Fibroblast of the conjunctiva (primary cell): Measurements from ENCODE around the gene CWC22.
"Not testable (repeated sequence)": the region's sequence is repeated elsewhere in the genome, so short reads cannot be mapped to it uniquely, and the experiment has no call there.

ENCODE experiments used
- DNase-seq: peaks from one replicate; pipeline ENCODE4 v3.0.0-alpha.2; 2010; ENCODE audit warnings: low read depth

The CWC22 gene

DNA sequence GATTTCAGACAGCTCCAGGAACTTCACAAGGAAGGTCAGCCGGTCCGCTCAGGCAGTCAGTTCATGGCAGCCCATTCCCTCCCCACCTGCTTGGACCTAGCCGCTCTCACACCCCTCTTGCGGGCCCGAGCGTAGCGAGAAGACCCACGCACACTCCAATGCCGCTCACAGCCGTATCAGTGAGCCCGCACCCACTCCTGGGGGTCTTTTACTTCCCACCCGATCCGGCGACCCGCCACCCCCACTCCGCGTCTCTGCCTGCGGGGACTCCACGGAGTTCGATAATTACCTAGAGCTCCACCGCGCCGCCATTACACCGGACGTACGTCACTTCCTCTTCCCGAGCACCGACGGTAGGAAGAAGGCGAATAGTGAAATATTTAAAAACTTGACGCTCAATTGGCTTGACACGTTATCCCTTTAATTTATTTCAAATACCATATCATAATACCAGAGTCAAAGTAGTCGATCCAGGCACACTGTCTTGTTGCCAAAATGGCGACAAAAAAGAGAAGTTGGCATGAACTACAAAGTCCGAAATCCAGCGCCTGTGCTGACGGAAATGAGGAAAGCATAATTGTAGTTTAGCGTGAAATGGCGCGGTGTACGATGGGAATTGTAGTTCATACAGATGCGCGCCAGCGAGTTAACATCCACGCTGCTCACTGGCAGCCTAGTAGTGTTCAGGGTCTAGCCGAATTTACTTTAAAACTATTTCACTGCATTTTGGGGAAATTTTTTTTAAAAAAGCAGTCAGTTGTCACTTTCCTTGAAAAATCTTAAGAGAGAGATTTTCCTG is at the start of gene CWC22:
TSS of gene CWC22 (minus strand) at position 517 of the 799 bp plus-strand sequence. CDS start 13,956 bp downstream, outside the sequence.
- peak; percentile 87 for DNase-seq

DNA sequence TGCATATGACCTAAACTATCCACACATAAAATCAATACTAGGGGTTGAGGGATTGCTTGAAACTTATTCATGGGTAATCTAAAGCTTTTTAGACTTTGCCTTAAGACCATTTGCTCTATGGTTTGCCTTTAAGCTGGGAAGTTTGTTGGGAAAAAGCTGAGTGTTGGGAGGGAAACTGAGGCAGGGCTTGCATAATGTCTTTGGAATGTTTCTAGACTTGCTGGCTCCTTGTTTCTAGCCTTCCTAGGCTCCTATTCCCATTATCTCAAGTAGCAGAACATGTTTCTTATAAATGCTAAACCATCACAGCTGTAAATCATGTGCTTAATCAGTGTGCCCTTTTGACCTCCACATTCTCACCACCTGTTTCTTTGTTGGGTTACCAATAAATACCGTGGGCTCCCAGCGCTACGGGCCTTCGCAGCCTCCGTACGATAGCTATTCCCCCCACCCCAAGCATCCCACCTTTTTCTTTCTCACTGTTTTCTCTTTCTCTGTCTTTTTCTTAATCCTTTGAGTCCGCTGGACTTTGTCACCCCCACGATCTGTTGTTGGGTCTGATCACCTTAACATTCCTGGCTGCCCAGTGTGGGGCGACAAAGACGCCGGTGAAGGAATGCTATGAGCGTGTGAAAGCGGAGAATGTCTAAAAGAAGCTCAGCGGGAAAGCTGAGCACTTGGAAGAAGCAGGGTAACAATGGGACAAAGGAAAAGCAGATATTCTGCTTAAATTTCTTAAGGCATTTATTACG is 49.4 kb upstream of the CWC22 start:
- no peak for DNase-seq

DNA sequence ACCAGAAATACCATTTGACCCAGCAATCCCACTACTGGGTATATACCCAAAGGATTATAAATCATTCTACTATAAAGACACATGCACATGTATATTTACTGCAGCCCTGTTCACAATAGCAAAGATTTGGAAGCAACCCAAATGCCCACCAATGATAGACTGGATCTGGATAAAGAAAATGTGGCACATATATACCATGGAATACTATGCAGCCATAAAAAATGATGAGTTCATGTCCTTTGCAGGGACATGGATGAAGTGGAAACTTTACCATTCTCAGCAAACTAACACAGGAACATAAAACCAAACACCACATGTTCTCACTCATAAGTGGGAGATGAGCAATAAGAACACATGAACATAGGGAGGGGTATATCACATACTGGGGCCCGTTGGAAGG is 47.5 kb upstream of the CWC22 start:
- DNase-seq, result not testable (repeated sequence)

DNA sequence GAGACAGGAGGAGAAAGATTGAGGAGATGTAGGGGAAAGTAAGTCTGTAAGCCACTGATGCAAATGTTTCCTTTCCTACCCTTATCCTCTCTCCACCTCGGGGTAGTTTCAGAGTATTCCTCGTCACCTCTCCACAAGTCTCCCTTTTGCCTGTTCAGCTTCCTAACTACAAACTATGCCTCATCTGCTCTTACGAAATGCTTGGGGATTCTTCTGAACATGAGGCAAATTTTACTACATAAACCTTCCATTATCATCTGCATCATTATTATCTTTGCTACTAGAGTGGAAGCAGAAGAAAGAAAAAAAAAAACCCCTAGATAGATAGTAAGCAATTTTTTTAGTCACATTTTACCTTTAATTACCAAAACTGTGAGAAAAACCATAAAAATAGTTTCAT is 43.1 kb upstream of the CWC22 start:
- DNase-seq, result no peak

DNA sequence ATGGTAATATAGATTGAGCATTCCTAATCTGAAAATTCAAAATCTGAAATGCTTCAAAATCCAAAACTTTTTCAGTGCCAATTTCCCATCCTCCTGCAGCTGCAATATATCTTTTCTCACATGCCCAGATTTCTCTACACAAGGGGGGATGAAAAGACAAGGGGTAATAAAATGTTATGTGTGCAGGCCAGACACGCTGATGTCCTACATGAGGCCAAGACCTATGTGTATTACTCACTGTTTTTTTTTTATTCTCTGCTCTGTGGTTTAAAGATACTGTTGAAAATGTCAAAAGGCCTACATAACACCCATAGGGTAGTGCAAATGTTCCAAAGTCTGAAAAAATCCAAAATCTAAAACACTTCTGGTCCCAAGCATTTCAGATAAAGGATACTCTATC is 41.2 kb upstream of the CWC22 start:
- no peak for DNase-seq

DNA sequence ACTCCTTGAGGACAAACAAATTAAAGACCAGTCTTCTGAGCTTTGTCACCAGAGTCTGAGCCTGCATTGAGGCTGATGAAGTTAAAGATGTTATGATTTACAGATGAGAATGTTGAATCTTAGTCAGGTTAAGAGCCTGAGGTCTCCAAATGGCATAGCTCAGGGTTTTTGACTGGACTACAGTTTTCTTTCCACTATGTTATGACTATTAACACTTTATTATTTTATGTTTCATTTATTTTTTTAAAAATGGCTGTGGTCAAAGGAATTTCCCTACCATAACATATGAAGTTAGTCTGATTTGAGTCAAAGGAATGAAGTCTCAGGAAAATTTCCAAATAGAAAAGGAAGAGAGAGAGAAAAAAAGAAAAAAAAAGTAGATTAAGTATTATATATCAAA is 39.7 kb upstream of the CWC22 start:
- no peak for DNase-seq

DNA sequence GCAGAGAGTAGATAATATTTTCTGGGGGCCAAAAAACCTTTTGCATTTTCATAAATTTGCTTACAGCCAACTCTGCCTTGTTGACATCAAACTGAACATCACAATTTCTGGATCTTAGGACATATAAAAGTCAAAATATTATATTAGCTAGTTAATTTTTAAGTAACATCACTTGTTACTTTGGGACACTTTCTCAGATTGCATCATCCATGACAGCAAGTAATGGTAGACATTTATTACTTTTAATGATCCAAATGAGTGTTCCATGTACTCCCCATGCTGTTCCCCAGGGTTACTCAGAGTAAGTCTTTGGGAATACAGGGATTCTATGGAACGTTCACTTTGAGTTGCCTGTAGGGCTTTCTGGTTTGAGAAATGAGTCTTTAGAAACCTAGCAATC is 39.1 kb upstream of the CWC22 start:
- DNase-seq, result no peak

DNA sequence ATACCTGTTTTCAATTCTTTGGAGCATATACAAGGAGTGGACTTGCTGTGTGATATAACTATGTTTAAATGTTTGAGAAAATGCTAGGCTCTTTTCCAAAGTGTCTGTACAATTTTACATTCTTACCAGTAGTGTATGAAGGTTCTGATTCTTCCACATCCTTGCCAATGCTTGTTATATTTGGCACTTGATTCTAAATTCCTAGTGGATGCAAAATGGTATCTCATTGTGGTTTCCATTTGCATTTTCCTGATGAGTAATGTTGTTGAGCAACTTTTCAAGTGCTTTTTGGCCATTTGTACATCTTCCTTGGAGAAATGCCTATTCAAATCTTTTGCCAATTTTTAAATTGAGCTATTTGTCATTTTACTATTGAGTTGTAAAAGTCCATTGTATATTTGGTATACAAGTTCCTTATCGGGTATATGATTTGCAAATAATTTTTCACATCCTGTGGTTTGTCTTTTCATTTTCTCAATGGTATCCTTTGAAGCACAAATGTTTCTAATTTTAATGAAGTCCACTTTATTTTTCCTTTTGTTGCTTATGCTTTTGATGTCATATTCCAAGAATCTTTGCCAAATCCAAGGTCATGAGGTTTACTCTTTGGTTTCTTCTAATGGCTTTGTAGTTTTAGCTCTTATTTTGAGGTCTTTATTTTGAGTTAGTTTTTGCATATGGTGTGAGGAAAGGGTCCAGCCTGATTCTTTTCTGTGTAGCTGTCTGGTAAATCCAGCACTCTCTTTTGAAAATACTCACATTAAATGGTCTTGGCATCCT is 33.2 kb upstream of the CWC22 start:
- peak; percentile 97 for DNase-seq

DNA sequence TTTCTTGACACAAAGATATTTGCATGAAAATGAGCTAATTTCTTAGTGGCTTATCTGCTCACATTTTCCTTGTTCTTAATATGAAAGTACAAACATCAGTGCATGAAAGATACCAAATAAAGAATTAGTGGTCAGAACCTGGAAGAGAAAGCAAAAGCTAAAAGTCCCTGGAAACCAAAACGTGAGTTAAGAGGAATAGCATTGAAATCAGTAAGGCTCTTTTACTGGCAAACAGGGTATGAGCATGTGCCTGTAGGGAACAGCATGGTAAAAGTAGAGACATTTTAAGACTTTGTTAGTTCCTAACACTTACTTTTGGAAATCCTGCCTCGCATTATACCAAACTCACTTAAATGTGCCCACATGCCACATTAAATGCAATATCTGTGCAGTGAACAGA is 31.9 kb upstream of the CWC22 start:
- no peak for DNase-seq

DNA sequence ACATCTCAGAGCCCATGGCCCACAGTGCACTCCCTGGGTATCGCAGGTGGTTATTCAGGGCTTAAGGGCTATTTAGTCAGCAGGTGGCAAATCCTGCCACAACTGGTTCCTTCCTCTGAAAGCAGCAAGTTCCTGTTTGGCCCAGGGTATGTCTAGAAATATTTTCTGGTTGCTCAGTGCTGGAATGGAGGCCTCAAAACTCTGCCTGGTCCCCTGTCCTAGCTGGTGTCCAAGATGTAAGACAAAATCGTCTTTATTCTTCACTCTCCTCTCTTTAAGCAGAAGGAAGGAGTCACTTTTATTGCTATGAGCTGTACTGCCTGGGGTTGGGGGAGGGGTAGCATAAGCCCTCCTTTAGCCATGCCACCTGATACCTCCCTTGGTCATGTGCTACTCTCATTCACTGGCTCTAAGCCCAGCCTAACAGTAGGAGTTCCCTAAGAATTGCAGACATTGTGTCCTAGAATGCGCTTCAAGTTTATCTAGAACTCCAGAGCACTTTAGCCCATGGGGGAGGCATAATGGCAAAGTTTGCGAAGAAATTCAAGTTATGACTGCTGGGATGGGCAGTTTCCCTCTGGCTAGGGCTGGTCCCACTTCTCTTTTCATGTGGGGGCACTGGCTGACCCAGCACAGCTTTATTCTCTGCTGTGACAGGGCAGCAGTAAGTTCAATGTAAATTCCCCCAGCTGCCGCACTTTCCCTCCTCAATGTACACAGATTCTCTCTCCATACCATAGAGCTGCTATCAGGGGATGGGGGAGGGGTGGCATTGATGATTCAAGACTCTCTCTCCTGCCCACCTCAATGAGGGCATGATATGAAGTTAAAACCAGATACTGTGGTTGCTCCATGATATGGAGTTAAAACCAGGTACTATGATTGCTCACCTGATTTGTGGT is 27.1 kb upstream of the CWC22 start:
- DNase-seq, result peak; percentile 90

DNA sequence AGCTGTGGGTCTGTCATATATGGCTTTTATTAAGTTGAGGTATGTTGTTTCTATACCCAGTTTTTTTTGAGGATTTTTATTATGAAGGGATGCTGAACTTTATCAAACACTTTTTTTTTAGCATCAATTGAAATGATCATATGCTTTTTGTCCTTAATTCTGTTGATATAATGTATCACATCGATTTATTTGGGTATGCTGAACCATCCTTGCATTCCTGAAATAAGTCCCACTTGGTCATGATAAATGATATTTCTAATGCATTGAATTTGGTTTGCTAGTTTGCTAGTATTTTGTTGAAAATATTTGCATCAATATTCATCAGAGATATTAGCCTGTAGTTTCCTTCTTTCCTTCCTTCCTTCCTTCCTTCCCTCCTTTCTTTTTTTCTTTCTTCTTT is 22.5 kb upstream of the CWC22 start:
- DNase-seq, result no peak

DNA sequence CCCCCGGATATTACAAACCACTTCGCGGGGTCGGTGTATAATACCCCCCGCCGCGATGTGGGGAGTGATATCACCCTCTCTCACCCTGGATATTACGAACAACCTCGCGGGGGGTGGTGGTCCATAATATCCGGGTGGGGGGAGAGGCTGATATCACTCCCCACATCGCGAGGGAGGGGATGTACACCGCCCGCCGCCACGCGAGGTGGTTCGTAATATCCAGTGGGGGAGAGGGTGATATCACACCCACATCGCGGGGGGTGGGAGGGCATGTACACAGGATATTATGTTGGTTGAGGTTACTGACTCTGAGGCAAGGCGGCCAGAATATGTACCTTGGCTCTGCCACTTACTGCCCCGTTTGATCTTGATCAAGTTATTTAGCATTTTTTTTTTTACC is 14.8 kb upstream of the CWC22 start:
- DNase-seq, result no peak

DNA sequence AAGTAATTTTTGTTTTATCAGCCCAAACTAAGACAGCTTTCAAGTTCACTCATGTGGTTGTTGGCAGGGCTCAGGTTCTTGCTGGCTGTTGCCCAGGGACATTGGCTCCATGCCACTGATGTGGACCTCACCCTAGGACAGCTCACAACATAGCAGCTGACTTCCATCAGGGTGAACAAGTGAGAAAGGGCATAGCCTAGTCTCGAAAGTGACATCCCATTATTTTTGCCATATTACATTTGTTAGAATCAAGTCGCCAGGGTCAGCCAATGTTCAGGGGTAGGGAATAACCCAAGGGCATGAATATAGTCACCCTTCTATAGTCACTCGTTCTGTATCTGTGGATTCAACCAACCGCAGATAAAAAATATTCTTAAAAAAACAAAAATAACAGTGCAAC is 10.7 kb upstream of the CWC22 start:
- DNase-seq, result peak; percentile 87

DNA sequence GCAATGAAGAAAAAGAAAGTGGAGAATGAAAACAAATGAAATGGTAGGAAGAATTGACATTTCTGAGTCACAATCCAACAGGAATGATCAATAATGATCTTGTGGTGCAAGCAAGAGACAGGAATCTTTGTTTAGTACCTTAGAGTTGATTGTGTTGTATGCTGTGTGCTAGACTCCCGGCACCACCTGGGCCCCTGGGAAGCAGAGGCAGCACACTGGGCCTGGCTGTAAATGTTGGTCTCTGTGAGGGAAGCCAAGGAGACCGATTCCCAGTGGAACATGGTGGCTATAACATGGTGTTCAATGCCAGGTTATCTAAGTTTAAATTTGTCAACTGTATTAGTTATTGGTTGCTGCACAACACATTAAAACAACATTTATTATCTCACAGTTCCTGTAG is 9.8 kb upstream of the CWC22 start:
- DNase-seq, result no peak

DNA sequence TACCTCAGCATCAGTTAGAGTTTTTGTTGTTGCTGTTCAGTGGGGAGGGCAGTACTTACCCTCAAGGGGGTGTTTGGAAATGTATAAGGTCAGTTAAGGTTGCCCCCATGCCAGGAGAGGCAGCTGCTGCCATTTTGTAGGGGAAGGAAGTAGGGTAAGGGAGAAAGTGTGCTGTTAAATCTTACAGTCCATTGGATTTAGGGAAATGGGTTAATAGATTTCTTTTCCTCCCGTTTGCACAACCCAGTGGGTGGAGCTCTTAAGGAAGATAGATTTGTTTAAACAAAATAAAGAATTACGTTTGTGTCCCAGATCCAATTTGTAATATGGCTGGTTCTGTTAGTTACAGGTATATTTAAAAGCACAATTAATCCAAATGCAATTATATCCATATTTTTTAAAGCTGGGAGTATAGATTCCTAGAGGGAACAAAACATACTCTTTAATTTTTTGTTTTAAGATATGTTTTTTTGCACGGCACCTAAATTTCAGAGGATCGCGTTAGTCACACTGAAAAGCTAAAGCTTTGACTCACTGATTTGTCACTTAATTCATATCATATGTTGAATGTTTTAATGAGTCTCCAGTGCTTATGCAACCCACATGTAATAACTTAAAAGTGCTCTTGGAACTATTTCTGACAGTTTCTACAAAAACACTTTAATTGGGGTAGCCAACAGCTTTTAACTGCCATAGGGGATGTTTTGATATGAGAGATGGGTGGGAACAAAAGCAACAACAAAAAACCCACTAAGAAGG is 9.0 kb upstream of the CWC22 start:
- peak; percentile 92 for DNase-seq

DNA sequence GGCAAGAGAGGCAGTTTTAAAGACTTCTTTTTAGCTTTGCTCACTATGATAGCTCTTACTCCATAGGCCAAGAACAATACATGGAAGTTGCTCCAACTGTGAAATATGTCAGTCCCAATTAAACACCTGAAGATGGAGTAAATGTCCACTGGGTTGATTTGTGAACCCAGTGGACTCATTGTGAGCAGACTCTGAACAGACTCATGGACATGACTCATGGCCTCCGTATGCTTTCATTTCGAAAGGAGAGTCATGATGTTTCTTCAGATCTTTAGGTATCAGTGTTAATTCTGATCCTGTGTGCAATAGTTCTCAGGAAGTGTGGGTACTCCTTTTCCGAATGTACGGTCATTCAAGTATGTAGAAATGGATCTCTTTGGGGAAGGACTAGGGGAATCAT is 5.4 kb upstream of the CWC22 start:
- peak; percentile 45 for DNase-seq

DNA sequence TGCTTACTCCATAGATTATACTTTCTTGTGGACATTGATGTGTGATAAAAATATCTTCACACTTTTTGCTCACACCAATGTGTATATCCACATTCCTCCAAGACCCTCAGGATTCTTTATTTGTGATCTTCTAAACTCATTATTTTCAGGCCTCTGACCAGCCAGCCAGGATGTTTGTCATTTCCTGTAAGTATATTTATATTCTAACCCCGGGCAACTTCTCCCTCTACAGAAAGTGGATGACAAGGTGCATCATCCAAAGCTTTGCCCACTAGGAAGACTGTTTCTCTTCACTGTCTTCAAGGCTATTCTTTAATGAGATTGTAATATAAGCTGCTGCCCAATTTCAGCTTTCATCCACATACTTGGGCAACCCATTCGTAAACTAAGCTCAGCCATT is 3.6 kb upstream of the CWC22 start:
- DNase-seq, result no peak

DNA sequence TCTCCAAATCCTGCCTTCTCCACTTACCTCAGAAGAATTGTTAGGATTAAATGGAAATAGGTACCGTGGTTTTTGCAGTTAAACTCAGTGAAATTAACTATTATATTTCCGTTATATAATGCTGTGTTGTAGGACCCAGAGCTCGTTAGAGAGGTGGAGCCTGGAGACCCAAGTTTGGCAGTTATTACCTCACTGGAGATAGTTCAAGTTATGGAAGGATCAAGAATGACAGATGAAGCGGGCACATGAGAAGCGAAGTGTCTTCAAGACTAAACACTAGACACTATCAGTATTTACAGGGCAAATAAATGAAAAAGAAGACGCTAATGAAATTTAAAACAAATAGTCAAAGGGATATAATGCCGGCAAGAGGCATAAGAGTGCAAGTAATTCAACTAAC is 866 bp downstream of the CWC22 start:
- no peak for DNase-seq

DNA sequence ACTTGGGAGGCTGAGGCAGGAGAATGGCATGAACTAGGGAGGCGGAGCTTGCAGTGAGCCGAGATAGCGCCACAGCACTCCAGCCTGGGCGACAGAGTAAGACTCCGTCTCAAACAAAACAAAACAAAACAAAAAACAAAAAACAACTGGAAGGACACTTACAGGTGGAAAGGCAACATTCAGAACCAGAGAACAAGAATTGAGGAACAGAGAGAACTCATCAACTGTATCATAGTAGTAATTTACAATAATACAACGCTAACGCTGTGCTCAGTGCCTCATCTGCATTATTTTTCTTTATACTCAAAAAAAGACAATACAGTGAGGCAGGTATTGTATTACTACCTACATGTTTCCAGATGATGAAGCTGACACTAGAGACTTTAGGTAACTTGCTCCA is 1.6 kb downstream of the CWC22 start:
- not testable (repeated sequence) for DNase-seq

DNA sequence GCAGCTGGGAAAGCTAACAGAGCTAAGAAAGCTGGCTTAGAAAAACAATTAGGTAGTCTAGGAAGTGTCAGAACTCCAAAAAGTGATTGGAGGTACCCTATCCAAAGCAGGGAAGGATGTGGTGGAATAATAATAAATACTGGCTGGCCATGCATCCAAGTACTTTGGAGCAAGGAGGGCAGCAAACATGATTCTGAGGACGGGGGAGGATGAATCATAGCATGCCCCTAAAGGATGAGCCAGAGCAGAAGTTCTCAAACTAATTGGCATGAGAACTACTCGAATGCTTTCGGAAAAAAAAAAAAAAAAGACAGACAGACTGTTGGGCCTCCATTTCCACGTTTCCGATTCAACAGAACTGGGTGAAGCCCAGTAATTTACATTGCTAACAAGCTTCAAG is 2.4 kb downstream of the CWC22 start:
- DNase-seq, result no peak

DNA sequence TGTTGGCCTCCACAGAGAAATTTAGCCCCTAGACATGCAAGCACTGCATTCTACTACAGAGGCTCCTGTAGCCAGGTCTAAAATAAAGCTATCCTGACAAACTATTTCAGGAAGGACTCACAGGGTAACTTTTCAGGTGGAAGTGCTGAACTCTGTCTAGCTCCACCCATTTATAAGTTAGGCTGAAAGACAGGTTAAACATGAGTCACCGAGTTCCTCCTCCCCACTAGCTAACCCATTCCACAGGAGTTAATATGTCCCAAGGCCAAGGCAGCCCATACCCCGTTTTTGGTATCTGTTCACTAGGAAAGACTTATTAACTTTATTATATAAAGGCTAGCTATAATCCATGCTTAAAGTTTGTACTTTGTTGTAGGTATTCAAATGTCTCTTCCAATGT is 3.5 kb downstream of the CWC22 start:
- DNase-seq, result no peak
